ENCODE data around the gene FGD4.

DNA sequence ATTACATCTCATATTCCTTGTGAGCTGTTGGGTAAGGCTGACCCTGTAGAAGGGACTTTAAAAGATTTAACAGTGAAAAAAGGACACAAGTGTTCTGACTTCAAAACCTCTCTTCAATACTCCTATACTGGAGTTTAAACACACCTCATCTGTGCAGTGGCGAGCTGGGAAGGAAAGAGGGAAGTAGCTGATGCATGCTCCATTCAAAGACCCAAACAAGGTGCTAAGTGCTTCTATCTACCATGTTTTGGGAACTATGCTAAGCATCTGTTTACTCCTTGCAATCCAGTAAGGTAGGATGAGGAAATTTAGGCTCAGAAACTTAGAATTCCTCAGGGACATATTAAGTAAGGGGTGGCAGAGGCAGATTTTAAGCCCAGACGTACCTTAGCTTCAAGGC is 263.3 kb downstream of the FGD4 start:
- TF ChIP-seq, protein P1, sequence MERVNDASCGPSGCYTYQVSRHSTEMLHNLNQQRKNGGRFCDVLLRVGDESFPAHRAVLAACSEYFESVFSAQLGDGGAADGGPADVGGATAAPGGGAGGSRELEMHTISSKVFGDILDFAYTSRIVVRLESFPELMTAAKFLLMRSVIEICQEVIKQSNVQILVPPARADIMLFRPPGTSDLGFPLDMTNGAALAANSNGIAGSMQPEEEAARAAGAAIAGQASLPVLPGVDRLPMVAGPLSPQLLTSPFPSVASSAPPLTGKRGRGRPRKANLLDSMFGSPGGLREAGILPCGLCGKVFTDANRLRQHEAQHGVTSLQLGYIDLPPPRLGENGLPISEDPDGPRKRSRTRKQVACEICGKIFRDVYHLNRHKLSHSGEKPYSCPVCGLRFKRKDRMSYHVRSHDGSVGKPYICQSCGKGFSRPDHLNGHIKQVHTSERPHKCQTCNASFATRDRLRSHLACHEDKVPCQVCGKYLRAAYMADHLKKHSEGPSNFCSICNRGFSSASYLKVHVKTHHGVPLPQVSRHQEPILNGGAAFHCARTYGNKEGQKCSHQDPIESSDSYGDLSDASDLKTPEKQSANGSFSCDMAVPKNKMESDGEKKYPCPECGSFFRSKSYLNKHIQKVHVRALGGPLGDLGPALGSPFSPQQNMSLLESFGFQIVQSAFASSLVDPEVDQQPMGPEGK (CRISPR knock-in tag; IDR thresholded peaks at IDR 0.05; ENCODE audit: borderline replicate concordance) = no peak
- TF ChIP-seq, protein P2, sequence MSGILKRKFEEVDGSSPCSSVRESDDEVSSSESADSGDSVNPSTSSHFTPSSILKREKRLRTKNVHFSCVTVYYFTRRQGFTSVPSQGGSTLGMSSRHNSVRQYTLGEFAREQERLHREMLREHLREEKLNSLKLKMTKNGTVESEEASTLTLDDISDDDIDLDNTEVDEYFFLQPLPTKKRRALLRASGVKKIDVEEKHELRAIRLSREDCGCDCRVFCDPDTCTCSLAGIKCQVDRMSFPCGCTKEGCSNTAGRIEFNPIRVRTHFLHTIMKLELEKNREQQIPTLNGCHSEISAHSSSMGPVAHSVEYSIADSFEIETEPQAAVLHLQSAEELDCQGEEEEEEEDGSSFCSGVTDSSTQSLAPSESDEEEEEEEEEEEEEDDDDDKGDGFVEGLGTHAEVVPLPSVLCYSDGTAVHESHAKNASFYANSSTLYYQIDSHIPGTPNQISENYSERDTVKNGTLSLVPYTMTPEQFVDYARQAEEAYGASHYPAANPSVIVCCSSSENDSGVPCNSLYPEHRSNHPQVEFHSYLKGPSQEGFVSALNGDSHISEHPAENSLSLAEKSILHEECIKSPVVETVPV (CRISPR knock-in tag; IDR thresholded peaks at IDR 0.05) = no peak
- no peak for TF ChIP-seq TOX (CRISPR knock-in tag; IDR thresholded peaks at IDR 0.05; ENCODE audit: borderline replicate concordance)
- TF ChIP-seq, protein P3, sequence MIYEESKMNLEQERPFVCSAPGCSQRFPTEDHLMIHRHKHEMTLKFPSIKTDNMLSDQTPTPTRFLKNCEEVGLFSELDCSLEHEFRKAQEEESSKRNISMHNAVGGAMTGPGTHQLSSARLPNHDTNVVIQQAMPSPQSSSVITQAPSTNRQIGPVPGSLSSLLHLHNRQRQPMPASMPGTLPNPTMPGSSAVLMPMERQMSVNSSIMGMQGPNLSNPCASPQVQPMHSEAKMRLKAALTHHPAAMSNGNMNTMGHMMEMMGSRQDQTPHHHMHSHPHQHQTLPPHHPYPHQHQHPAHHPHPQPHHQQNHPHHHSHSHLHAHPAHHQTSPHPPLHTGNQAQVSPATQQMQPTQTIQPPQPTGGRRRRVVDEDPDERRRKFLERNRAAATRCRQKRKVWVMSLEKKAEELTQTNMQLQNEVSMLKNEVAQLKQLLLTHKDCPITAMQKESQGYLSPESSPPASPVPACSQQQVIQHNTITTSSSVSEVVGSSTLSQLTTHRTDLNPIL (CRISPR knock-in tag; IDR thresholded peaks at IDR 0.05; ENCODE audit: low read depth) = no peak
- TF ChIP-seq SNAI2 (CRISPR knock-in tag; IDR thresholded peaks at IDR 0.05) = no peak

Measured in SK-N-SH treated with all-trans-retinoic acid at 6 μM for 48 hours (cell line).